PC-9 (cell line): ENCODE measurements around the gene VWC2.

ENCODE experiments used
- CTCF ChIP-seq: fragments of 200-600 bp; sonication (generic); conservative IDR thresholded peaks from 2 replicates; pipeline ENCODE4 v1.6.1; 2017; ENCODE audit warnings: mixed run types, antibody characterized with exemption, mild to moderate bottlenecking, moderate library complexity
- EZH2 ChIP-seq: fragments of 200-600 bp; sonication (generic); IDR thresholded peaks from 2 replicates; pipeline ENCODE4 v1.8.0; 2017; ENCODE audit warnings: antibody characterized with exemption, low read depth

GRCh38 chr7:49778731-49779270 is 5.4 kb downstream of the VWC2 start:
- TF ChIP-seq CTCF (no peak), EZH2 (no peak)
